Measurements from ENCODE around the gene ABCD3.
"Not testable (repeated sequence)": the region's sequence is repeated elsewhere in the genome, so short reads cannot be mapped to it uniquely, and the experiment has no call there.

The ABCD3 gene

GRCh38 chr1:94417978-94418663 is at the start of gene ABCD3:
ABCD3 (plus strand) TSS chr1:94418389; CDS start chr1:94418479, 90 bp downstream.
- H3K4me3 ChIP-seq (ENCODE audit: low read depth, low read length) = peak within 1 kb of the TSS; percentile 78
- DNase-seq (ENCODE audit: low read depth) = peak; percentile 62
- TF ChIP-seq CTCF (IDR thresholded peaks at IDR 0.05; ENCODE audit: control insufficient read depth, extremely low read depth, insufficient read depth) = no peak

GRCh38 chr1:94372771-94373170 is 45.4 kb upstream of the ABCD3 start:
- H3K4me3 ChIP-seq (ENCODE audit: low read depth, low read length); DNase-seq (ENCODE audit: low read depth): not testable (repeated sequence)

- DNase-seq (ENCODE audit: low read depth); H3K4me3 ChIP-seq (ENCODE audit: low read depth, low read length): not testable (repeated sequence)
Observed at GRCh38 chr1:94373311-94373710, 44.9 kb upstream of the ABCD3 start.

GRCh38 chr1:94375666-94376065 is 42.5 kb upstream of the ABCD3 start:
- not testable (repeated sequence) for H3K4me3 ChIP-seq (ENCODE audit: low read depth, low read length); DNase-seq (ENCODE audit: low read depth)

GRCh38 chr1:94378493-94378892 is 39.7 kb upstream of the ABCD3 start:
- not testable (repeated sequence) for DNase-seq (ENCODE audit: low read depth); H3K4me3 ChIP-seq (ENCODE audit: low read depth, low read length)

GRCh38 chr1:94379615-94380014 is 38.6 kb upstream of the ABCD3 start:
- no peak overlapping the region for H3K4me3 ChIP-seq (ENCODE audit: low read depth, low read length)
- no peak for DNase-seq (ENCODE audit: low read depth)
- TF ChIP-seq CTCF (IDR thresholded peaks at IDR 0.05; ENCODE audit: control insufficient read depth, extremely low read depth, insufficient read depth) = no peak

- no peak for TF ChIP-seq CTCF (IDR thresholded peaks at IDR 0.05; ENCODE audit: control insufficient read depth, extremely low read depth, insufficient read depth)
- DNase-seq (ENCODE audit: low read depth) = peak; percentile 85
- no peak overlapping the region for H3K4me3 ChIP-seq (ENCODE audit: low read depth, low read length)
Observed at GRCh38 chr1:94382201-94382600, 36.0 kb upstream of the ABCD3 start.

GRCh38 chr1:94383966-94384408 is 34.2 kb upstream of the ABCD3 start:
- H3K4me3 ChIP-seq (ENCODE audit: low read depth, low read length) = no peak overlapping the region
- TF ChIP-seq CTCF (IDR thresholded peaks at IDR 0.05; ENCODE audit: control insufficient read depth, extremely low read depth, insufficient read depth) = no peak
- DNase-seq (ENCODE audit: low read depth) = no peak

- no peak overlapping the region for H3K4me3 ChIP-seq (ENCODE audit: low read depth, low read length)
- TF ChIP-seq CTCF (IDR thresholded peaks at IDR 0.05; ENCODE audit: control insufficient read depth, extremely low read depth, insufficient read depth) = no peak
- peak; percentile 22 for DNase-seq (ENCODE audit: low read depth)
Observed at GRCh38 chr1:94384485-94385265, 33.5 kb upstream of the ABCD3 start.

Measured in LNCaP clone FGC (cell line).